IPS-18c (cell line): ENCODE measurements around the gene SMCO2.

Experiments
- H3K4me3 ChIP-seq: 2 replicates; pipeline ENCODE4 v1.7.0; 2013; ENCODE audit warnings: low read depth, mild to moderate bottlenecking, low read length, moderate library complexity; ENCODE audit not compliant: insufficient read depth
- H3K9me3 ChIP-seq: one replicate; pipeline ENCODE4 v1.6.1; 2013; ENCODE audit warnings: mild to moderate bottlenecking, low read length, moderate library complexity; ENCODE audit not compliant: control insufficient read depth, insufficient read depth

SMCO2 gene

DNA sequence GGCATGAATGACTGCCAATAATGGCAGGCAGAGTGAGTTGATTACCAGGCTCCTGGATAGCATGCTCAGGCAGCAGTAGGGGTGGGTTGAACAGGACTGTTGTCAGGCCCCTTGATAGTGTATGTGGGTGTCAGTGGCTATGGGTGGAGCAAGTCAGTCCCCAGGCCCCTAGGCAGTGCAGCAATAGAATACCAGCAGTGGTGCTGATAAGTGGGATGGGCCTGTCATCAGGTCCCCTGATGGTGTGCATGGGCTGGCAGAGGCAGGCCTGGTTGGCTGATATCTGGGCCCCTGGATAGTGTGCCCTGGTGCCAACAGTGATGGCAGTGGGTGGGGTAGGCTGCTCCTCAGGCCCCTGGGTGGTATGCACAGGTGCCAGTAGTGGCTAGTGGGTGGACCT, 32.4 kb downstream of the SMCO2 start:
- Histone ChIP-seq H3K4me3 (no peak overlapping the region), H3K9me3 (no peaks in the 10 kb centered on the region)

DNA sequence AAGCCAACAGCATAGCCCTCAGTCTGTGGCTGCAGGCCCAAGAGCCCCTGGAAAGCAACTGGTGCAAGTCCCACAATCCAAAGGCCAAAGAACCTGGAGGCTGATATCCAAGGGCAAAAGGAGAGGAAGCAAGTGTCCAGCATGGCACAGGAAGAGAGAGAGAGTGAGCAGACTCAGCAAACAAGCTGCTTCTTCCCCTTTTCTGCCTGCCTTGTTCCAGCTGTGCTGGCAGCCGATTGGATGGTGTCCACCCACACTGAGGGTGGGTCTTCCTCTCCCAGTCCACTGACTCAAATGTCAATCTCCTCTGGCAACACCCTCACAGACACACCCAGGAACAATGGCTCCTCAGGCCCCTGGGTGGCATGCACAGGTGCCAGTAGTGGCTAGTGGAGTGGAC, 33.5 kb downstream of the SMCO2 start:
- no peaks in the 10 kb centered on the region for H3K9me3 ChIP-seq
- no peak overlapping the region for H3K4me3 ChIP-seq

DNA sequence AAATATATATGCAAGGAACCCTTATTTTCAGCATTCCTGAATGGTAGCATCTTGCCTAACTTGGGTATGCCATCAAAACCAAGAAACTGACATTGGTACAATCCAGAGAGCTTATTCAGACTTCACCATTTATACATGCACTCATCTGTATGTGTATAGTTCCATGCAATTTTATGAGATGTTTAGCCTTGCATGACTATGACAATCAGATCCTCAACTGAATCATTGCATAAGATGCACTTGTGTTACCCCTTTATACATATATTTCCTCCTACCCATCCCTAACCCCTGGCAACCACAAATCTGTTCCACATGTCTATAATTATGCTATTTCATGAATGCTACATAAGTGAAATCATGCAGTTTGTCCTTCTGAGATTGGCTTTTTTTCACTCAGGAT, 40.4 kb downstream of the SMCO2 start:
- no peaks in the 10 kb centered on the region for H3K9me3 ChIP-seq
- H3K4me3 ChIP-seq, result no peak overlapping the region

DNA sequence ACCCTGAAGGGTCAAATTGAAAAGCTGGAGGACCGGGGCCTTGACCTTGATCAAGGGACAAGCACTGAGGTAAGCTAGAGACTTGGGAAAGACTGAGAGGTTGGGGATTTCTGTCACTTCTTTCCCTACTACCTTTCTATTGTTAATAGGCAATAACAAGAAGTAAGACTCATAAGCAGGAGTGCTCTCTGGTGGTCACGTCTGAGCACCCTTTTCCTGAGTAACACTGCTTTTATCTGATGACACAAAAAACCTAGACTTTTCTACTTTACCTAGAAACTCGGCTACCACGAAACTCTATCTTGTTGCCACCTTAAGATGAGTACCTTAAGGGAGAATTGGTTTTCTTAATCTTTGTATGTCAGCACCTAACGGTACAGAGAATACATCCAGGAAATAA, 41.9 kb downstream of the SMCO2 start:
- no peak overlapping the region for H3K4me3 ChIP-seq
- H3K9me3 ChIP-seq, result no peaks in the 10 kb centered on the region

DNA sequence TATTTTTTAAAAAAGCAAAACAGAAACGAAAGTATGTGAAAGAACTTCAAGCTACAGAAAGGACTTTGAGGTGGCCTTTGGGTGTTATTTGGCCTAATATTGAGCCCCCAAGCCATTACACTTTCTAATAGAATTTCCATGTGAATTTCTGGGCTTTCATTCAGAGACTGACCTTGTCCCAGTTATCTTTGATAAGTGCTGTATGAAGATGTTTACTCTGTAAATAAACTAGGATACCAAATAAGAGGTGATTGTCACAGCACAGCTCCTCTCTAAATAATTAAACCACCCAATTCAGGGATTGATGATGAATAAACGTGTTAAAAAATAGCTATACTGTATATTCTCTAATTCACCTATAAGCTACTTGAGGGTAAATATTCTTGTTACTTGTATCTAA, 44.7 kb downstream of the SMCO2 start:
- Histone ChIP-seq H3K9me3 (no peaks in the 10 kb centered on the region), H3K4me3 (no peak overlapping the region)

DNA sequence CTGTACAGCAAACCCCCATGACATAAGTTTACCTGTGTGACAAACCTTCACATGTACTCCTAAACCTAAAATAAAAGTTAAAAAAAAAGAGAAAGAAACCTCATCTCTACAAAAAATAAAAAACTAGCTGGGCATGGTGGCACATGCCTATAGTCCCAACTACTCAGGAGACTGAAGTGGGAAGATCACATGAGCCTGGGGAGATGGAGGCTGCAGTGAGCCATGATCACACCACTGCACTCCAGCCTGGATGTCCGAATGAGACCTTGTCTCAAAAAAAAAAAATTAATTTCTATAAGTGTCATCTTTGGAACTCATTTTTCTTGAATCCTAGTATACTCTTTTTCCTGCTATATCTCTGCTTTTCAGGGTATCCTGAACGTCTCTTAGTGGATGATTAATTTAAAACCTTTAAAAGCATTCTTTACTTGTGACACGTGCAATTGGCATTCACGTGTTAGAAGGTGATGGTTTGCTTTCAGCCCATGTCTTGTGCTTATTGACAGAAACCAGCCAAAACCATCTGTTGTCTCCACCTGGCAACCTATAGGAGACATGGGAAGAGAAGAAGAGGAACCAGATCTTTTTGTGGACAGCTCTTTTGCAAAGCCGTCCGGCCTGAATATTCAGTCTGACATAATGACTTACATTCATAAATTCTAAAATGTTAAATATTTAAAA, 46.9 kb downstream of the SMCO2 start:
- Histone ChIP-seq H3K9me3 (no peaks in the 10 kb centered on the region), H3K4me3 (no peak overlapping the region)

DNA sequence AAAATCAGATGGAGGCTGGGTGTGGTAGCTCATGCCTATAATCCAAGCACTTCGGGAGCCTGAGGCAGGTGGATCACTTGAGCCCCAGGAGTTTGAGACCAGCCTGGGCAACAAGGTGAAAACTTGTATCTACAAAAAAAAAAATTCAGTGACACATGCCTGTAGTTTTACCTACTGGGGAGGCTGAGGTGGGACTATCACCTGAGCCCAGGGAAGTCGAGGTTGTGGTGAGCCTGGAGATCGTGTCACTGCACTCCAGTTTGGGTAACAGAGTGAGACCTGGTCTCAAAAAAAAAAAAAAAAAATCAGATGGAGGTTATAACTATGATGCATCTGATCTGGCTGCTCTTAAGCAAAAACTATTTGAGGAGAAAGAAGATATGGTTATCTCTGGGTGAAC, 50.9 kb downstream of the SMCO2 start:
- H3K4me3 ChIP-seq, result no peak overlapping the region
- H3K9me3 ChIP-seq, result no peaks in the 10 kb centered on the region

DNA sequence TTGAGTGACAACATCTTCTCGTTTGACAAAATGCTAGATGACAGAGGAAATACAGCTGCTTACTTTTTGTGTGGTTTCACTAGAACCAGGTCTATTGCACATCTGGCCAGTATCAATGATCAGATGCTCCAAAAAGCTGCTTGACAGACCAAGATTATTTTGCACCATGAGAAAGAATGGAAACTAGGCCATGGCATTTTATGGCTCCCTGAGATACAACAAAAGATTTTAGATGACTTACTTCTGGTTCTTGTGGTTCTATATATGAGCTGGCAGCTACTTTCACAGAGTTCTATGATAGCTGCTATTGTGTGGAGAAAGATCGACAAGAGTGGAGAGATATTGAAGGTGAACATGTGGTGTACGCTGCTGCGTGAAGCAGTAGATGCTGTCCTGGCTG, 51.6 kb downstream of the SMCO2 start:
- no peak overlapping the region for H3K4me3 ChIP-seq
- H3K9me3 ChIP-seq, result no peaks in the 10 kb centered on the region

DNA sequence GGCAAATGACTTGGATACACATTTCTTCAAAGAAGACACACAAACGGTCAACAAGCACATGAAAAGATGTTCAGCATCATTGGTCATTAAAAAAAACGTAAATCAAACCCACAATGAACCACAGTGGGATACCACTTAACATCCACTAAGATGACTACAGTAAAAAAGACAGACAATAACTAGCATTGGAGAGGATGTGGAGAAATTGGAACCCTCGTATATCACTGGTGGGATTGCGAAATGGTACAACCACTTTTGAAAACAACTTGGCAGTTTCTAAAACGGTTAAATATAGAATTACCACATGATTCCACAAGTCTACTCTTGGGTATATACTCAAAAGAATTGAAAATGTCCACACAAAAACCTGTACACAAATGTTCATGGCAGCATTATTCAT, 52.2 kb downstream of the SMCO2 start:
- H3K9me3 ChIP-seq, result no peaks in the 10 kb centered on the region

DNA sequence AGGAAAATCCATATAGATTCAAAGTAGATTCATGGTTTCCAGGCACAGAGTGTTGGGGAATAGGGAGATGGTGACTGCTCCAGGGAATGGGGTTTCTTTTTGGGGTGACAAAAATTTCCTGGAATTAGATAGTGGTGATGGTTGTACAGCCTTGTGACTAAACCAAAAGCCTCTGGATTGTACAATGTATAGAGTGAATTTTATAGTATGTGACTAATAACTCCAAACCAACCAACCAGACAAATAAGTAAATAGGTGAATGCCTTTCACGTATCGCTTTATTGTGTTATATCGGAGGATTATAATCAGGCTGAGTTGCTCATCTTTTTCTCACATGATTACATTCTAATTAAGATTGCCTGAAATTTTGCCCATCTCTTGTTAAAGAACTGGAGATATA, 52.8 kb downstream of the SMCO2 start:
- H3K4me3 ChIP-seq, result no peak overlapping the region

More for the DNA sequence above, 52.2 kb downstream of the SMCO2 start:
- H3K4me3 ChIP-seq, result no peak overlapping the region

DNA sequence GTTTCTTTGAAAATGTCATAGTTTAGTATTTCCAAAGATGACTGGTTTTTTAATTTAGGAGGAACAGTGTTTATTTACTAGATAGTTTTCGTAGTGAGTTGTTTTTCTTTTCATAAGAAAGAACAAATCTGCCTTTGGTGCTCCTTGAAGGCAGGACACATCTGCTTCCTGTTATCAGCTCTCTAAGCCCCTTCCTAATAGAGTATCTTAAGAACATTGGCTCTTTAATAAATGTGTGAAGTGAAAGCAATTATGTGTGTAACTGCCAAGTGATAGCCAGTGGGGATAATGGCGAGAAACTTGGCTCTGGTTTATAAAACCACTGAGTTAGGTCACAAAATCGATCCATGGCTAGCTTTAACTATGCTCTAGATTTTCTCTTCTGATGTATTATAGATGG, 54.0 kb downstream of the SMCO2 start:
- Histone ChIP-seq H3K4me3 (no peak overlapping the region), H3K9me3 (no peaks in the 10 kb centered on the region)

More for the DNA sequence above, 52.8 kb downstream of the SMCO2 start:
- no peaks in the 10 kb centered on the region for H3K9me3 ChIP-seq

DNA sequence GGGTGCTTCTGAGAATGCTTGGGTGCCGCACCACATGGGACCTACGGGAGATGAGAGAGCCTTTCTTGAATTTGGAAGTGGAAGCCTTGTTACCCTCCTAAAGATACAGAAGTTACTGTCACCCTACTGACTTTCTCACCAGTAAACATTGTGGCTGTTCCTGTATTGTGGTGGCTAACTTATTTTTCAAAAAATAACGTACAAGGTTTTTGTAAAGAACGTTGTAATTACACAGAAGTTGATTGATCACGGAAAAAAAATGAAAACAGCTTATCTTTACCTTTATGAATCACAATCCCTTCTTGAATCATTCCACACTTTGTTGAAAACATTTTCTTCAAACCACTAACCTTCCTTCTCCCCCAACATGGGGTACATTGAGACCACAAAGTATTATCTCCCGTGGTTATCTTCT, 55.5 kb downstream of the SMCO2 start:
- no peaks in the 10 kb centered on the region for H3K9me3 ChIP-seq
- no peak overlapping the region for H3K4me3 ChIP-seq

DNA sequence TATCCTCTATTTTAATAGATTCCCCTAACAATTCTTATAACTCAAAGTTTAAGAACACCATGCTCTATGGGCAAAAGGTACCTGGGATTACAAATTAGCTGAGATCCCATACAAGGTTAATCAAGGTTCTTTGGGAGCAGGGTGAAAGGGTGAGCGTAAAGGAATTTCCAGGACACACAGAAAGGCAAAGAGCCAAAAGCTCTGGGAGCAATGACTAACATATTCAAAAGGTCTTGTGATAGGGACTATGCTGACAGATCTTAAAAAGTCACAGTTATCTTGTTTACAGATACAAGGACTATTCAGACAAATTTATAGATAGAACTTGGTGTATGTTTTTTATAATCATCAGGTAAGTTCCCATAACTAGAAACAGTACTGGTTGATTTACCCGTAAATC, 58.0 kb downstream of the SMCO2 start:
- Histone ChIP-seq H3K9me3 (no peaks in the 10 kb centered on the region), H3K4me3 (no peak overlapping the region)

DNA sequence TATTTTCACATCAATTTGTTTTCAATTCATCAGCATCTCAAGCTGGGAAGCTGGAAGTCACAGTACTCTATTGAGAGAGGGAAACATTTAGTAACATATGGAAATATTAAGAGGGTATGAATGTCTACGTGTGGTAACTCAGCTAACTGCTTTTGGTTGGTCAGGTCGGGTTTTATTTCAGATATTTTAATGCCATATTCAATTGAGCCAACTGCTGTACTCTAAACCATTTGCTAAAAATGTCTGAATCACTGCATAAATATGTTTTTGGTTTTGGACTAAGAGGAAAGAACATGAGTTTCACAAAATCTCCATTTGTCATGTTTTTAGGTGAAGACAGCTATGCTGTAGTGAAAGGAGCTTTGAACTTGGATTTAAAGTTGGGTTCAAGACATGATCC, 58.6 kb downstream of the SMCO2 start:
- H3K9me3 ChIP-seq, result no peaks in the 10 kb centered on the region
- no peak overlapping the region for H3K4me3 ChIP-seq

DNA sequence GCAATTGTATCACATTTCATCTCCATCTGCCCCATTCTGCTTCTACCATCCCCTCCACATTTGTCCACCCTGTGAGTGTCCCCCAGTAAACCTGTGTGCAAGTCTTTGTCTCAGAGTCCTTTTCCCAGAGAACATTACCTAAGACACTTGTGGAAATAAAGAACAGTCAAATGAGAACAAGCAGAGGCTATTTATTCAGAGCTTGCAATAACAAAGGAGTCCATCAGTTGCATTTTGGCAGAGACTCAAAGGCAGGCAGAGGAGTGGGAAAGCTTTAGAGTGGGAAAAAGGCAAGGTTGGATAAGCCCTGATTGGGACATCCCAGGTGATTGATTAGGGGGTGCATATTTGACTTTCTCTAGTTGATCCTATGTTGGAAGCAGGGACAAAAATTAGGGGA, 59.2 kb downstream of the SMCO2 start:
- no peak overlapping the region for H3K4me3 ChIP-seq
- H3K9me3 ChIP-seq, result no peaks in the 10 kb centered on the region

DNA sequence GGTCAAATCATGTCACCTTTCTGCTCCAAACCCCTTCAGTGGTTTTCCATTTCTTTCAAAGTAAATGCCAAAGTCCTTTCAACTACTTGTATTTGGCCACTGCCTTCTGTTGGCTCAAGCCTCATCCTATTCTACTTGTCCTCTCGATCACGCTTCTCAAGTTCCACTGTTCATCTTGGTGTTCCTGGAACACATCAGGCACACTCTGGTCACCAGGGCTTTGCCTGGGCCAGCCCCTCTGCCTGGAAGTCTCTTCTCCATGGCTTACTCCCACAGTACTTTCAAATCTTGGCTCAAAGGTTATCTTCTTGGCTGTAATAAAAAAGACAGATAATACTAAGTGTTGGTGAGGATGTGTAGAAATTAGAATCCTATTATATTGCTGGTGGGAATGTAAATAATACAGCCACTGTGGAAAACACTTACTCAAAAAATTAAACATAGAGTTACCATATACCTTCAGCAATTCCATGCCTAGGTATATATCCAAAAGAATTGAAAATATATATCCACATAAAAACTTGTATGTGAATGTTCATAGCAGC, 60.2 kb downstream of the SMCO2 start:
- Histone ChIP-seq H3K4me3 (no peak overlapping the region), H3K9me3 (no peaks in the 10 kb centered on the region)

DNA sequence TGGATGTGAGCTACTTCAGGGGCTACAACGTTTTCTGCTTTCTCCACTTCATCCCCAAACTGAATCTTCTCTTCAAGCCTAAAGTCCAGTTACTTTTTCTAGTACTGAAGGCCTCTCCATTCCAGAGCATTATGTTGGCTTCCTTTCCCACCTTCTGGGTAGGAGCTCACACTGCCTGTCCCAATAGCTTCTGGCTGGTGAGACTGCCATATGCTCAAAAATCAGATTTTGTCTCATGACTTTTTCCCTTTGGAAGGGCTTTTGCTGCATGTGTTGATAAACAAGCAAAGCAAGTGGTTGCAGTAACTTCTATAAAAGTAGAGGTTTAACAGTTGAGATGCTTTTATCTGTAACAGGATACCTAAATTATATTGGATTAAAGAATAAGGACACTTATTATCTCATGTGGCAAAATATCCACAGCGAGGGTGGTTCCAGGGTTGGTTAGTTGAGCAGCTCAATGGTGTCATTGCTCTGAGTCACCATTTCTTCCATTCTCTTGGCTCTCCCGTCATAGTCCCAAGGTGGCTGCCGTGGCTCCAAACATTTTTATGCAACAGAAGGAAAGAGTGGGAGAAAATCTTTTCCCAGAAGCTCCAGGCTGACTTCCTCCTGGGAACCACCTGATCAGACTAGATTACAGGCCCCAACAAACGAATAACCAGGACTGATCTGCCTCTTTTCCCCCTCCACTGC, 62.3 kb downstream of the SMCO2 start:
- Histone ChIP-seq H3K9me3 (no peaks in the 10 kb centered on the region), H3K4me3 (no peak overlapping the region)

DNA sequence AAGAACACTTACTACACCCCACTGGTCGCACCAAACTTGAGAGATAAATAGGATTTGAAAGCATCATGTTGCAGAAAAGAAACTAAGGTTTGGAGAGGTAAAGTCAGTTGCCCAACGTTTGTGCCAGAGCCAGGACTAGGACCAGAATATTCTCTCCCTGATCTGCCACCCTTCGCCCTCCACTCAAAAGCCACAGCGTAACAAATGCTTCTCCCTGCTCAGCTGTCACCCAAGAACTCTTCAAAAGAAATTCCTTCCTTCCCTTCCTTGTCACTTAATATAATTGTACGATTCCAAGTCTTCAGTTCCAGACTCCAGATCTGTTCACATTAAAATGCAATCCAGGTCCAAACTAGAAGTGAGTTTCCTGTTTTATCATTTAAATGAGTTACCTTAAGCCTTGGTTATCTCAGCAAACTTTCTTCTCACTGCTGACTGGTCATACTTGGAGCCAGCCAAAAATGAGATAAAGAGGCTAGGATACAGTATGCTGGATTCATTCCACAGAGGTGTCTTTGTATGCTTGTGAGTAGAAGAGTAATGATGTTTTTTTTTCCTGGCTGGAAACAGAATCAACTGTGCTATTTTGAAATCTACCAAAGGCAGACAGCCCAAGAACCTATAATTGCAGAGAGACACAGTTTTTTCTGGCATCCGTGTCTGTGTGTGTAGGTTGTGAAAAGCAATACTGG, 64.6 kb downstream of the SMCO2 start:
- H3K9me3 ChIP-seq, result no peaks in the 10 kb centered on the region
- H3K4me3 ChIP-seq, result no peak overlapping the region
